Esophagus mucosa (tissue), 1 donor: ENCODE data around the gene CREB5. TPM values are rescaled to one million over a fixed set of nuclear protein-coding genes. Genes with fewer than 3 reads are reported as not detected.
A peak's percentile ranks its signal among the peaks of the same experiment; 100 is the strongest.
"Not testable (repeated sequence)": the region's sequence is repeated elsewhere in the genome, so short reads cannot be mapped to it uniquely, and the experiment has no call there.

Experiments
- ATAC-seq: fragments of 200-7000 bp; cut with Tn5 transposase; one replicate; pipeline ENCODE4 v1.9.1; 2020
- total RNA-seq: library from RNA; stranded (reverse); gene quantifications from one replicate; pipeline ENCODE4 v1.2.4, GENCODE V29; 2023
- donor health status: DM: yes; HTN: yes; CAD: no.

CREB5 gene
- 2.5 TPM for total RNA-seq

- ATAC-seq = no peak
Observed at GRCh38 chr7:28411876-28412662, at the start of gene CREB5. CREB5 (plus strand) TSS chr7:28412518; CDS start chr7:28412915, 397 bp downstream.

GRCh38 chr7:28362812-28363211, 49.5 kb upstream of the CREB5 start:
- no peak for ATAC-seq

- no peak for ATAC-seq
Observed at GRCh38 chr7:28364082-28364481, 48.2 kb upstream of the CREB5 start.

GRCh38 chr7:28369523-28369922, 42.8 kb upstream of the CREB5 start:
- ATAC-seq = no peak

- no peak for ATAC-seq
Observed at GRCh38 chr7:28371846-28372245, 40.5 kb upstream of the CREB5 start.

- ATAC-seq = no peak
Observed at GRCh38 chr7:28373990-28374389, 38.3 kb upstream of the CREB5 start.

- ATAC-seq = no peak
Observed at GRCh38 chr7:28375729-28376128, 36.6 kb upstream of the CREB5 start.

GRCh38 chr7:28376634-28377033, 35.7 kb upstream of the CREB5 start:
- peak; percentile 80 for ATAC-seq

- ATAC-seq = peak; percentile 63
Observed at GRCh38 chr7:28378574-28379149, 33.7 kb upstream of the CREB5 start.

- ATAC-seq = no peak
Observed at GRCh38 chr7:28381466-28381865, 30.9 kb upstream of the CREB5 start.

GRCh38 chr7:28382144-28382543, 30.2 kb upstream of the CREB5 start:
- ATAC-seq = no peak

- ATAC-seq = no peak
Observed at GRCh38 chr7:28383975-28384374, 28.3 kb upstream of the CREB5 start.

- peak; percentile 29 for ATAC-seq
Observed at GRCh38 chr7:28389504-28390395, 22.6 kb upstream of the CREB5 start.

GRCh38 chr7:28390426-28390825, 21.9 kb upstream of the CREB5 start:
- ATAC-seq = no peak

- ATAC-seq = no peak
Observed at GRCh38 chr7:28392289-28392688, 20.0 kb upstream of the CREB5 start.

GRCh38 chr7:28395404-28395803, 16.9 kb upstream of the CREB5 start:
- peak; percentile 32 for ATAC-seq

GRCh38 chr7:28395831-28396230, 16.5 kb upstream of the CREB5 start:
- ATAC-seq = peak; percentile 13

- ATAC-seq = no peak
Observed at GRCh38 chr7:28397141-28397540, 15.2 kb upstream of the CREB5 start.

- ATAC-seq = no peak
Observed at GRCh38 chr7:28400838-28401360, 11.4 kb upstream of the CREB5 start.

- ATAC-seq = not testable (repeated sequence)
Observed at GRCh38 chr7:28401567-28401966, 10.8 kb upstream of the CREB5 start.

GRCh38 chr7:28405662-28406061, 6.7 kb upstream of the CREB5 start:
- peak; percentile 54 for ATAC-seq

- no peak for ATAC-seq
Observed at GRCh38 chr7:28406192-28406591, 6.1 kb upstream of the CREB5 start.

GRCh38 chr7:28407651-28408050, 4.7 kb upstream of the CREB5 start:
- ATAC-seq = peak; percentile 44
